ENCODE results near the gene AMER1. TPM values are rescaled to one million over a fixed set of nuclear protein-coding genes. Genes with fewer than 3 reads are reported as not detected.

The AMER1 gene
- polyA plus RNA-seq (2012; ENCODE audit: insufficient read length, low read depth), result 2.0 TPM

DNA sequence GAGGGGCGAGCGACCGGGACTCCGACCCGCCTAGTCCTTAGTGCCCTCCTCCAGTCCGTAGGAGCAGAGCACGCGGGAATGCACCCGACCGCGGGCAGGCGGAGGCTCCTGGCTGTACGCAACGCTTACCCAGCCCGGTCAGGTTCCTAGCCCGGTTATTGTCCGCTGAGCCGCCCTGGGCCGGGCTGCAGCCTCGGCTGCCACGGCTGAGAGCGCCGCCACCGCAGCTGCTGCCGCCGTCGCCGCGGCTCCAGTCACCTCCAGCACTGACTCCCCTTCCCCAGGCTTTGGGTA, at the start of gene AMER1:
Gene AMER1, minus strand, starts transcription at position 268 of the 294 bp plus-strand sequence. CDS start 12,422 bp downstream, outside the sequence.
- TF ChIP-seq FOXP2 (optimal IDR thresholded peaks at IDR 0.05; ENCODE audit: borderline replicate concordance, extremely low read depth, extremely low read length, insufficient read depth), result no peak
- TF ChIP-seq SIN3A (IDR thresholded peaks at IDR 0.05; ENCODE audit: borderline replicate concordance, insufficient read depth, low read length), result no peak
- TF ChIP-seq TAF1 (IDR thresholded peaks at IDR 0.05; ENCODE audit: borderline replicate concordance, insufficient read depth, low read length), result no peak
- TF ChIP-seq, protein P1, sequence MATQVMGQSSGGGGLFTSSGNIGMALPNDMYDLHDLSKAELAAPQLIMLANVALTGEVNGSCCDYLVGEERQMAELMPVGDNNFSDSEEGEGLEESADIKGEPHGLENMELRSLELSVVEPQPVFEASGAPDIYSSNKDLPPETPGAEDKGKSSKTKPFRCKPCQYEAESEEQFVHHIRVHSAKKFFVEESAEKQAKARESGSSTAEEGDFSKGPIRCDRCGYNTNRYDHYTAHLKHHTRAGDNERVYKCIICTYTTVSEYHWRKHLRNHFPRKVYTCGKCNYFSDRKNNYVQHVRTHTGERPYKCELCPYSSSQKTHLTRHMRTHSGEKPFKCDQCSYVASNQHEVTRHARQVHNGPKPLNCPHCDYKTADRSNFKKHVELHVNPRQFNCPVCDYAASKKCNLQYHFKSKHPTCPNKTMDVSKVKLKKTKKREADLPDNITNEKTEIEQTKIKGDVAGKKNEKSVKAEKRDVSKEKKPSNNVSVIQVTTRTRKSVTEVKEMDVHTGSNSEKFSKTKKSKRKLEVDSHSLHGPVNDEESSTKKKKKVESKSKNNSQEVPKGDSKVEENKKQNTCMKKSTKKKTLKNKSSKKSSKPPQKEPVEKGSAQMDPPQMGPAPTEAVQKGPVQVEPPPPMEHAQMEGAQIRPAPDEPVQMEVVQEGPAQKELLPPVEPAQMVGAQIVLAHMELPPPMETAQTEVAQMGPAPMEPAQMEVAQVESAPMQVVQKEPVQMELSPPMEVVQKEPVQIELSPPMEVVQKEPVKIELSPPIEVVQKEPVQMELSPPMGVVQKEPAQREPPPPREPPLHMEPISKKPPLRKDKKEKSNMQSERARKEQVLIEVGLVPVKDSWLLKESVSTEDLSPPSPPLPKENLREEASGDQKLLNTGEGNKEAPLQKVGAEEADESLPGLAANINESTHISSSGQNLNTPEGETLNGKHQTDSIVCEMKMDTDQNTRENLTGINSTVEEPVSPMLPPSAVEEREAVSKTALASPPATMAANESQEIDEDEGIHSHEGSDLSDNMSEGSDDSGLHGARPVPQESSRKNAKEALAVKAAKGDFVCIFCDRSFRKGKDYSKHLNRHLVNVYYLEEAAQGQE (IDR thresholded peaks at IDR 0.05; ENCODE audit: insufficient read depth in 1 of 2, low read depth in 2 of 2, low read length in 2 of 2), result no peak
- TF ChIP-seq POLR2AphosphoS5 (IDR thresholded peaks at IDR 0.05; ENCODE audit: low read depth, low read length), result no peak

DNA sequence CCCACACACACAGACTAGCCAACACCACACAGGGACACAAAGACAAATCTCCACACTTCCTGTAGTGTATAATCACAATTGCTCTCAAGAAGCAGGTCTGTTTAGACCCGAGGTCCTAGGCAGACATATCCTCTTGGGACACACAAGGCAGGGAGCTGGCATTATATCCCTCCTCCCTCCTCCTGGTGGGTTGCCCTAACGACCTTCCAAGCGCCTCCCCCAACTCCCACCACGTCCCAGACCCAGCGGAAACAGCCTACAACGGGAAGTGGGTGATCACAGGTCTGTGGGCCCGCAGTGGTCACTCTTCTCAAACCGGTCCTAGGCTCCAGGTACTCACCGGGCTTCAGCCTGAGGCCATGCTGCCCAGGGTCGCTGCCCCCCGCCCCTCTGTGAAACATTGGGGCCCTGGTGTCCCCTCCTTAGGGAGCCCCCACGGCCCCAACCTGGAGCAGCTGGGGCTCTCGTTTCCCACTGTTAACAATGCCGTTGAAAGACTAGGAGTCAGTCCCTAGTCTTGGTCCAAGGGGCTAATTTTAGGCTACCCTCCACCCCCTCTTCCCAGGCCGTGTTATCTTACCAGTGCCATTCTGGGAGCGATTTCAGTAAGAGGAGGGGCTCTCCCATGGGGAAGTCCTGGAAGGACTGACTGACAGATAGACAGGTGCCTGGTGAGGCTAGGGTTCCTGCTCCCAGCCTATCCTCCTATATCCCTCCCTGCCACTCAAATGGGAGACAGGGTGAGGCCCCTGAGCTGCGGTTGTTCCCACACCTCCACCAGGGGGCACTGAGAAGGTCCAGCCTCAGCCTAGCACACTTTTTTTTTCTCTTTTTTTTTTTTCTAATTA, 24.8 kb upstream of the AMER1 start, which contains the start of gene ASB12:
Gene ASB12, minus strand, starts transcription at position 485 of the 848 bp plus-strand sequence. CDS start 4,957 bp downstream, outside the sequence.
- TF ChIP-seq SIN3A (IDR thresholded peaks at IDR 0.05; ENCODE audit: borderline replicate concordance, insufficient read depth, low read length) (no peak), POLR2AphosphoS5 (IDR thresholded peaks at IDR 0.05; ENCODE audit: low read depth, low read length) (no peak), TAF1 (IDR thresholded peaks at IDR 0.05; ENCODE audit: borderline replicate concordance, insufficient read depth, low read length) (no peak), FOXP2 (optimal IDR thresholded peaks at IDR 0.05; ENCODE audit: borderline replicate concordance, extremely low read depth, extremely low read length, insufficient read depth) (no peak)
- TF ChIP-seq, protein P1 (IDR thresholded peaks at IDR 0.05; ENCODE audit: insufficient read depth in 1 of 2, low read depth in 2 of 2, low read length in 2 of 2), result no peak

DNA sequence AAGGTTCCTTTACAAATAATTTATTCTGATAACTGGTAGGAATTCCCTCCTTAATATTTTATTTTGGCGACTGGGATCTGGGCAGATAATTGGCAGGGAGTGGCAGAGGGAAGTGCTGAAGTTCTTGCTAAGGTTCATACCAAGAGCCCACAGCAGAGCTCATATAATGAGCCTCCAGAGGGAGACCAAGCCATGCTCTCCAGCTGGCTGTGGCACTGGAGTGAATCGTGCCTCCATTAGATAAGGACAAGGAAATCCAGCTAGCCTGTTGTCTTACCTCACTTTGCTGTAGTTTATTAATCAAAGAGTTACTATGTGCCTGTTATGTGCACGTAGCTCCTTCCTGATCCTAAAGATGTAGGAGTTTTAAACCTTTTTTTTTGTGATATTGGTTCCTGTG, 23.6 kb upstream of the AMER1 start:
- TF ChIP-seq POLR2AphosphoS5 (IDR thresholded peaks at IDR 0.05; ENCODE audit: low read depth, low read length) (no peak), FOXP2 (optimal IDR thresholded peaks at IDR 0.05; ENCODE audit: borderline replicate concordance, extremely low read depth, extremely low read length, insufficient read depth) (no peak), TAF1 (IDR thresholded peaks at IDR 0.05; ENCODE audit: borderline replicate concordance, insufficient read depth, low read length) (no peak), SIN3A (IDR thresholded peaks at IDR 0.05; ENCODE audit: borderline replicate concordance, insufficient read depth, low read length) (no peak)
- TF ChIP-seq, protein P1 (IDR thresholded peaks at IDR 0.05; ENCODE audit: insufficient read depth in 1 of 2, low read depth in 2 of 2, low read length in 2 of 2), result no peak

DNA sequence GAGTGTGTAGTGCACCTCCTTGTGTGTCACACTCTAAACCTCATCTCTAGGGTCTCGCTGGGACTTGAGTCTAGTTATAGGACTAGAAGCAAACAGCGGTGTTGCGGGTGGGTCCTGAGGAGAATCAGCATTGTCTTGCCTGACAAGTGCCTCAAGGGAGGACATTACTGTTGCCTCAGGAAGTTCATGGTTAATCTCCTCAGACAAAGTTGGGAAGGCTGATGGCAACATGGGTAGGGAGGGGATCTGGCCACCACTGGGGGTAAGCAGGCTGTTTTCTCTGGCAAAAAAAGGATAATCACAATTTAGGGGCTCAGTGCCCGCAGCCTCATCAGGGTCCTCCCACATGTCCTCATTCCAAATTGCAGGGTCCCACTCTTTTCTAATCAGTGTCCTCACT, 12.5 kb upstream of the AMER1 start:
- no peak for TF ChIP-seq FOXP2 (optimal IDR thresholded peaks at IDR 0.05; ENCODE audit: borderline replicate concordance, extremely low read depth, extremely low read length, insufficient read depth)
- TF ChIP-seq SIN3A (IDR thresholded peaks at IDR 0.05; ENCODE audit: borderline replicate concordance, insufficient read depth, low read length), result no peak
- no peak for TF ChIP-seq POLR2AphosphoS5 (IDR thresholded peaks at IDR 0.05; ENCODE audit: low read depth, low read length)
- no peak for TF ChIP-seq TAF1 (IDR thresholded peaks at IDR 0.05; ENCODE audit: borderline replicate concordance, insufficient read depth, low read length)
- TF ChIP-seq, protein P1 (IDR thresholded peaks at IDR 0.05; ENCODE audit: insufficient read depth in 1 of 2, low read depth in 2 of 2, low read length in 2 of 2), result no peak
